Measurements from ENCODE around the gene FUZ. TPM values are rescaled to one million over a fixed set of nuclear protein-coding genes. Genes with fewer than 3 reads are reported as not detected.

FUZ gene
- total RNA-seq, 1 experiment from 2014 or later: 19.0 TPM

DNA sequence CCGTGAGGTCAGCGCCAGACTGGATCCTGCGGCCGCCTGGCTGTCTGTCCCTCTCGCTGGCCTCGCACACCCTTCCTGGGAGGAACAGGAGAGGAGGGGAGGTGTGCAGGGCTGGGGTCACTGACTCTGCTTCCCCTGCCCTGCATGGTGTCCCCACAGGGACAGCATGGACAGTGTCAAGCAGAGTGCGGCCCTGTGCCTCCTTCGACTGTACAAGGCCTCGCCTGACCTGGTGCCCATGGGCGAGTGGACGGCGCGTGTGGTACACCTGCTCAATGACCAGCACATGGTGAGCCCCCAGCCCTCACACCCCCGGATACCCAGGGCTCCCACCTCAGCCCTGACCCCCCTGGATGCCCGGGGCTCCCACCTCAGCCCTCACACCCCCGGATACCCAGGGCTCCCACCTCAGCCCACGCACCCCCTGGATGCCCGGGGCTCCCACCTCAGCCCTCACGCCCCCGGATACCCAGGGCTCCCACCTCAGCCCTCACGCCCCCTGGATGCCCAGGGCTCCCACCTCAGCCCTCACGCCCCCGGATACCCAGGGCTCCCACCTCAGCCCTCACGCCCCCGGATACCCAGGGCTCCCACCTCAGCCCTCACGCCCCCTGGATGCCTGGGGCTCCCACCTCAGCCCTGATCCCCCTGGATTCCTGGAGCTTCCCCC is 21.2 kb downstream of the FUZ start:
- peaks cover 67% of the 10 kb centered on the region for H3K36me3 Mint-ChIP-seq (ENCODE audit: insufficient read depth, unreplicated experiment)
- CTCF ChIA-PET: interaction anchor here (0.5 kb wide), 1 partner anchor 685 kb away, joined by 3 read pairs; no protein-coding TSS in a partner anchor
- DNase-seq (ENCODE audit: unreplicated experiment): no peak

GRCh38 chr19:49790866-49791265 is 22.2 kb downstream of the FUZ start:
- Mint-ChIP-seq H3K36me3 (ENCODE audit: insufficient read depth, unreplicated experiment) (peaks cover 63% of the 10 kb centered on the region), H3K4me1 (ENCODE audit: insufficient read depth, unreplicated experiment) (peaks cover 7% of the 10 kb centered on the region), H3K27me3 (ENCODE audit: insufficient read depth, unreplicated experiment) (no peaks in the 10 kb centered on the region), H3K4me3 (ENCODE audit: unreplicated experiment) (no peak overlapping the region), H3K9me3 (ENCODE audit: unreplicated experiment) (no peaks in the 10 kb centered on the region), H3K27ac (ENCODE audit: low read depth, unreplicated experiment) (no peak overlapping the region)
- BruUV-seq (replicated peaks): no TSS peak
- intact Hi-C loops (cut with micrococcal nuclease): no loop called here
- ChIA-PET CTCF (no interaction called here), POLR2A (no interaction called here)
- DNase-seq (ENCODE audit: unreplicated experiment): no peak
- TF ChIP-seq CTCF (IDR thresholded peaks at IDR 0.05; ENCODE audit: unreplicated experiment): no peak

More for the DNA sequence above, 21.2 kb downstream of the FUZ start:
- Mint-ChIP-seq H3K27me3 (ENCODE audit: insufficient read depth, unreplicated experiment) (no peaks in the 10 kb centered on the region), H3K9me3 (ENCODE audit: unreplicated experiment) (no peaks in the 10 kb centered on the region), H3K4me3 (ENCODE audit: unreplicated experiment) (no peak overlapping the region), H3K27ac (ENCODE audit: low read depth, unreplicated experiment) (peak overlapping the region; percentile 35), H3K4me1 (ENCODE audit: insufficient read depth, unreplicated experiment) (no peaks in the 10 kb centered on the region)
- intact Hi-C loops (cut with micrococcal nuclease): no loop called here
- POLR2A ChIA-PET: no interaction called here
- TF ChIP-seq CTCF (IDR thresholded peaks at IDR 0.05; ENCODE audit: unreplicated experiment): no peak
- no TSS peak for BruUV-seq (replicated peaks)

DNA sequence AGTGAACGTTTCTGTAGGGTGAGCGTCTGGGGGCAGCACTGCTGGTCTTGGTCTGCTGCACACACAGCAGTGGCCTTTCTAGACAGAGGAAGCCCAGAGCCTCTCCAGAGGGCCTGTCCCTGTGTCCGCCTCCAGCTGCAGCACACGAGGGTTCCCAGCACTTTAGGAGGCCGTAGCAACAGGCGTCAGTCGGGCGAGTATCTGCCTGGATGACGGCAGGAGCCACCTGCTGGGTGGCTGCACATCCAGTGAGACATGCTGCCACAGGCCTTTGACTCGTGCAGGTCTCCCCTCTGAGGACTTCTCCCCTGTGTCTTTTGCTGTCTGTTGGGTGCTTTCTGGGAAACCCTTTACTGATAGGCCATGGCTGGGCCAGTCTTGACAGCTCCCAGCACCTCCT is 24.2 kb downstream of the FUZ start:
- no peaks in the 10 kb centered on the region for H3K9me3 Mint-ChIP-seq (ENCODE audit: unreplicated experiment)
- TF ChIP-seq CTCF (IDR thresholded peaks at IDR 0.05; ENCODE audit: unreplicated experiment): no peak
- peaks cover 7% of the 10 kb centered on the region for H3K4me1 Mint-ChIP-seq (ENCODE audit: insufficient read depth, unreplicated experiment)
- BruUV-seq (replicated peaks): no TSS peak
- no peak overlapping the region for H3K4me3 Mint-ChIP-seq (ENCODE audit: unreplicated experiment)
- no peak for DNase-seq (ENCODE audit: unreplicated experiment)
- H3K36me3 Mint-ChIP-seq (ENCODE audit: insufficient read depth, unreplicated experiment): peaks cover 51% of the 10 kb centered on the region
- H3K27me3 Mint-ChIP-seq (ENCODE audit: insufficient read depth, unreplicated experiment): no peaks in the 10 kb centered on the region
- H3K27ac Mint-ChIP-seq (ENCODE audit: low read depth, unreplicated experiment): no peak overlapping the region
- ChIA-PET POLR2A (no interaction called here), CTCF (interaction anchor here (0.6 kb wide), 2 partner anchors 27 to 153 kb away, joined by 3 to 4 read pairs; no protein-coding TSS in a partner anchor)
- intact Hi-C loops (cut with micrococcal nuclease): no loop called here

DNA sequence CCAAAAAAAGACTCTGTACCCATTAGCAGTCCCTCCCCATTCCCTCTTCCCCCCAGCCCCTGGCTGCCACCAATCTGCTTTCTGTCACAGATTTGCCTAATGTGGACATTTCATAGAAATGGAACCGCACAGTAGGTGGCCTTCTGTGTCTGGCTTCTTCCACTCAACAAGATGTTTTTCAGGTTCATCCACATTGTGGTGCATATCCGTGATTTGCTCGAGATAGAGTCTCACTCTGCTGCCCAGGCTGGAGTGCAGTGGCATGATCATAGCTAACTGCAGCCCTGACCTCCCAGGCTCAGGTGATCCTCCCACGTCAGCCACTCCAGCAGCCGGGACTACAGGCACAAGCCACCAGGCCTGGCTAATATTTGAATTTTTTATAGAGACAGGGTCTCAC is 25.3 kb downstream of the FUZ start:
- ChIA-PET CTCF (no interaction called here), POLR2A (interaction anchor here (0.9 kb wide), 1 partner anchor 30 kb away, joined by 3 read pairs; the partner anchor contains the start of gene MED25)
- no TSS peak for BruUV-seq (replicated peaks)
- DNase-seq (ENCODE audit: unreplicated experiment): no peak
- Mint-ChIP-seq H3K4me3 (ENCODE audit: unreplicated experiment) (no peak overlapping the region), H3K36me3 (ENCODE audit: insufficient read depth, unreplicated experiment) (peaks cover 57% of the 10 kb centered on the region), H3K4me1 (ENCODE audit: insufficient read depth, unreplicated experiment) (peaks cover 7% of the 10 kb centered on the region), H3K27ac (ENCODE audit: low read depth, unreplicated experiment) (peak overlapping the region; percentile 46), H3K27me3 (ENCODE audit: insufficient read depth, unreplicated experiment) (no peaks in the 10 kb centered on the region), H3K9me3 (ENCODE audit: unreplicated experiment) (no peaks in the 10 kb centered on the region)
- TF ChIP-seq CTCF (IDR thresholded peaks at IDR 0.05; ENCODE audit: unreplicated experiment): no peak
- intact Hi-C loops (cut with micrococcal nuclease): no loop called here

Measured in MCF 10A (cell line).